GM18868 (cell line): ENCODE results near the gene SGCD.

Experiments
- ATAC-seq: cut with Tn5 transposase; IDR thresholded peaks from one replicate; pipeline ENCODE4 v1.9.1; 2021; ENCODE audit warnings: mild to moderate bottlenecking, moderate library complexity; ENCODE audit not compliant: unreplicated experiment

The SGCD gene

DNA sequence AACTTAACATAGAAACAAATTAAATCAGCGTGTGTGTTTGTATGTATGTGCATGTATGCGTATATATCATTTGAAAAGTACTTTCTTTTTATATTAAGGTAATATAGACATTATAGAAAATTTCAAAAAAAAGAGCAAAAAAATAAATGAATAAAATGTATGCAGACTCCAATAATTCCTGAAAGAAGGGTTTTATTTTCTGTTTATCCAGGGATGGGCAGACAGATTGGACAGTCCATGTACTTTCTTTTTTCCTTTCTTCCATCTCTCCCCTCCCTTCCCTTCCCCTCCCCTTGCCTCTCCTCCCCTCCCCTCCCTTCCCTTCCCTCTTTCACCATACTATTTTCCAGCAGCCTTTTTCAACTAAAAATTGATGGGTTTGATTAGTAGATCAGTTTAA, 123.8 kb downstream of the SGCD start:
- no peak for ATAC-seq

DNA sequence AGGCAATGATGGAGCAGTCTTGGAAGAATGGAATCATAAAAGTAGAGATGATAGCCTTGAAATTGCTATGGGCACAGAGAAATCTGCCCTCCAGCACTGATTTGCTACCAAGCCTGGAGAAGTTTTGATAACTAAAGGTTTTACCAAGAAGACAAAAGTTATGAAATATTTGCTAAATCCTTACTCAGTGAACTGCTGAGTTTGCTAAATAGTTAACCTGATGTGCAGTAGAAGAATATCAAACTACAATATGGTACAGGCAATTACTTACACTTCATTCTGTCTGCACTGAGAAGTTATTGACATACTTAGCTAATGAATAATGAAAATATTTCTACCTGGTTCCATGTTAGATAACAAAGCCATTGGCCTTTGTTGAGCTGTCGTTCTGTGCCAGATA, 124.5 kb downstream of the SGCD start:
- ATAC-seq, result no peak

DNA sequence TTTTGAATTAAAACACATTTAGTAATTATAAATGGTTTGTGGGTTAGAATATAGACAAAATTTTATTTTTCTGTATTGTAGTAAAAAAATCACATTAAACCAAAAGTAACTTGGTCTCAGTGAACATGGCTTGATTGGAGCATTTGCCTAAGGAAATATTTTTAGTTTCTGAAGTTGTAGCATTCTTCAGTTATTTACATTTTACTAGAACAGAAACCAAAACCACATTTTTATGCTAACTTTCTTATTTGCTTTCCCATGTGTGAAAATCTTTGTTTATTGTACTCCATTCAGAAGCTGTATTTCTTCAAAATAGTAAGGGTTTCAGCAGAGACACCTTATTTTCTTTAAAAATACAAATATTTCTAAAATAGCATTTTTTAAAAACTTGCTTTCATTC, 129.9 kb downstream of the SGCD start:
- peak; percentile 43 for ATAC-seq

DNA sequence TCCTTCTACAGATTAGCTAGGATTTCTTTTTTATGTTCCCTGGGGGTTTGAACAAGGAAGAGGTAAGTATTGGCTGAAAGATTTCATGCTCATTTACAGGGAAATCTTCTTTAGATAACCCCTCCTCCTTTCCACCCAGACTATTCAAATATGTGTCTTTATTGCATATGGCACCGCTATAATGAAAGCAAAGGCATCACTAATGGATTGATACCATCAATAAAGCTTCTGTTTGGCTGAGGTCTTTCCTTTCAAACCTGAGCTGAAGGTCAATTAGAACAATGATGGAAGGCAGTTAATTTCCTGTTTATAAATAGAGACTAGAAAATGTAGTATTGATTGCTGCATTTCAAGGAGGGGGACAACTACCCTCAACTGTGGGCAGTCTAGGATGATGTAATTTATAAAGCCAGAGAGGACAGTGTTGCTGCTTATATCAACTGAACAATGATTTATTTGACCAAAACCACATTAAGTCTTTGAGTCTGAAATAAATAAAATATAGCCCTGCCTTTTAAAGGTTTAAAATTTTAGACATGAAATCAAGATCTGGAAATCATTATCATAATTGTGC, 132.9 kb downstream of the SGCD start:
- no peak for ATAC-seq

DNA sequence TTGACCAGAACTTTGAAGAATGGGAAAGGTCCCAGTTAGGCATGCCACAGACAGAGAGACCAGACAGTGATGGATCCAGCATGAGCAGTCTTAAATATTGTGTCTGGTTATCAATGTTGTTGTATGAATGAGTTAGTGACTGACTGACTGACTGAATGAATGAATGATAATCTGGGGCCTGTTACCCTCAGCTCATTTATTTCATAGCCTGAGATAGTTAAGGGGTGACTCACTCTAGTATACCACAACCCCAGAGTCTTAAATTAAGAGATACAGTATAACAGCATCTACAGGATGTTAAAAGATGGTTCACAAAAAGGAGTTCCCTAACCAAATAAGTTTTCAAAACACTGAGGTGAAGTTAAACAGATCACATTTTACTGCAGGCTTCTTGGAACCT, 133.5 kb downstream of the SGCD start:
- no peak for ATAC-seq

DNA sequence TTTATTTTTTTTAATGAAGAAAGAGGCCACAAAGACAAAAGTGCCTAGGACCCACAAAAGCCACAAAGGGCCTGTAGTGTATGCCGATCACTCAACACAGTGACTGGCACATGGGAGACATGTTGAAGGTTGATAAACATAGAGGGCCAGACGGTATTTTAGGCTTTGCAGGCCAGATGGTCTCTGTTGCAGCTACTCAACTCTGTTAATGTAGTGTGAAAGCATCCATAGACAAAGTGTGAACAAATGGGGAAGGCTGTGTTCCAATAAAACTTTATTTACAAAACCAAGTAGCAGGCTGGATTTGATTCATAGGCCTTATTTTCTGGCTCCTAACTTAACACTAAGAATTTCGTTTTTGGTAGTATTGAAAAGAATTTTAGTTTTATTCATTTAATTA, 139.9 kb downstream of the SGCD start:
- no peak for ATAC-seq

DNA sequence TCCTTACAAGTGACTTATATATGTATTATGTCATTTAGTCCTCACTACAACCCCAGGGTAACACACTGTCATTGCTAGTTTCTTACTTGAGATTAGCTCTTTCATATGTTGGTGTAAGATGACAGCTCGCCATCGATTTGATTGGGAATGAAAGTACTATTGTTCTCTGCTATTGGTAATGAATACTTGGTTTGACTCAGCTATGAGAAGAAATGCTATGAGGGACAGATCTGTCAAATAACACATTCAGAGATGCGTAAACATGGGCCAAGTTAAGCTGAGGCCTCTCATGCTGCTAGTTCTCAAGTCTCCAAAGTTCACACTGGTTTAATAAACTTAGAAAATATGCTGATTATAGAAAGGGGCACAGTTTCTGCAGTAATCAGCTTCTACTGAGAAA, 142.7 kb downstream of the SGCD start:
- ATAC-seq, result no peak

DNA sequence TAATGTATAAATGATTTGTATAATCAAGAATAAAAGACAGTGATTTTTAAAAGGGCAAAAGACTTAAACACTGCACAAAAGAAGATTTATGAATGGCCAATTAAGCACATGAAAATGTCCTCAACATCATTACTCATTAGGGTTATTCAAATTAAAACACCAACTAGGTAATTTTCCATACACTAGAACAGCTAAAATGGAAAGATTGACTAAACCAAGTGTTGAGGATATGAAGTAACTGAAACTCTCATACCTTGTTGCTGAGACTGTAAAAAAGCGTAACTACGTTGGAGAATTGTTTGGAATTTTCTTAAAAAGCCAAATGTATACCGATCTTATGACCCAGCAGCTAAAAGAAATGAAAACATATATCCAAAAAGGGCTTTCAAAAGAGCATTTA, 144.9 kb downstream of the SGCD start:
- ATAC-seq, result no peak

DNA sequence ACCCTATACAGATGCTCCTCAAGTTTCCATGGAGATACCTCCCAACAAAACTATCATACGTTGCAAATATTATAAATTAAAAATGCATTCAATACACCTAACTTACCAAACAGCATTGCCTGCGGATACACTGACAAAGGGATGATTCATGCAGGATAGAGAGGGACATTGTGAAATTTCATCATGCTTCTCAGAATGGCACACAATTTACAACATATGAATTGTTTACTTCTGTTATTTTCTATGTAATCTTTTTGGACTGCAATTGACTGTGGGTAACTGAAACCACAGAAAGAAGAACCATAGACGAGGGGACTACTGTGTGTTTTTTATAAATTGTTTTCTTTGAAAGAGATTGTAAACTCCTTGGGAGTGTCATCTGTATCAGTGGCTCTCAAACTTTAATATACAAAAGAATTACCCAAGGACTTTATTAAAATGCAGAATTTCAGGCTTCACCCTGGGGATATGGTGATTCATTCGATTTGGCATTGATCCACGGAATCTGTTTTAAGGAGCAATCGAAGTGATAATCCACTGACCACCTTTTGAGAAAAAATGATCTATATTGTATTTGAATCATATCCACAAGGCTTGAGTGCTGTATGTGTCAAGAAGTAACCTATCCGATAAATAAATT, 146.4 kb downstream of the SGCD start:
- ATAC-seq, result no peak

DNA sequence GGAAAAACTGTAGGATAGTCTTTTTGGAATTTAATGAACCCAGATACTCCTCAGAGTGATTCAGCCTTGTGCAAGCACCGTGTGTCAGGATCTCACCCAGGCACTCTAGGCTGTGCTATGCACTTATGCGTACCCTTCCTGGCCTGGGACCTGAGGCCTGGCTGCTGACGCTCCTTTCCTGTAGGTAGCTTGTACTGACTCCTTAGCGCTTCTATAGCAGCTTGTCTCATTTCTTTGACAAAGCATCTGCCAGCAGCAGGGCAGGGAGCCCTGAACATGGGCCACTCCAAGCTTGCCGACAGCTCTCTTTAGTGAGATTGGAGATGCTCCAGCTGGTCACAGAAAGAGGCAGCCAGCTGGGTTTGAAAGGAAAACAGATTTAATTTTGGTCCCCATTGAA, 147.3 kb downstream of the SGCD start:
- no peak for ATAC-seq

DNA sequence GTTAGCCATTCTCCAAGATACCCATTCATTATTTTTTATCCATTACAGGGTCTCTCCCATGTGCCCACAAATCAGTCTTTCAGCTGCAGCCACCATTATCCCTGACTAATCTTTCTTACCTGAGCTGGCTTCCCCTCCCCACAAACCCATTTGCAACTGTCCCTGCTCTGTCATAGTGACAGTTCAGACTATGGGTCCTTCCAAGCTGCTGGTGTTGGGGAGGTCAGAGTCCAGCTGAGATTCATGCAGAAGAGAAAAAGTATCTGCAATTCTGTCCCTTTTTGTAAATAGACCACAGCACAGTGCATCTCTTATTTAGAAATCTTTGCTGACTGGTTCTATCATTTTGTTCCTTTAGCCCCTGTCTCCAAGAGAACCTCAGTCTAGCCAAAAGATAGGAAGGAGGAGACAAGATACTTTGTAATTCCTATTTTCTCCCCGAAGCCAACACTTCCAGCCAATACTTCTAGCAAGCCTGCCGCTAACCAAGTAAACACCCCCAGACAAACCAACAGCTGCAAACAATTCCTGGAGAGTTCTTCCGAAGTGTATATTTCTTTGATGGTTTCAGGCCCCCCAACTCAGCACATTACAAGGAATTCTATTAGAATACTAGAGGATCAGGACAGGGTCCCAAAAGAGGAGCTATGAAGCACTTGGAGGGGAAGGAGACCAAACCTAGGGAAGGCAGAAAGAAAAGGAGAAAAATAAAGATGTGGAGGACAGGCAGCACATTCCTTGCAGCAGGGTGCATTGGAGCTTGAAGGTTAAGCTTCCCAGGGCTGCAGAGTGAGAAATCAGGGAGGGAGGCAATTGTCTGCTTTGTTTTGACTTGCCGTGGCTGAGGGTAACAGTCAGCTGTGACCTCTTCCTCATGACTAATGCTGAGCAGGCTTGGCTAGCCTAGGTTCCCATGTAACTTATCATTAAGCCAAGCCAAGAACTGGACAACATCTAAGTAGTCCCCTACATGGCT, 148.5 kb downstream of the SGCD start:
- ATAC-seq, result no peak

DNA sequence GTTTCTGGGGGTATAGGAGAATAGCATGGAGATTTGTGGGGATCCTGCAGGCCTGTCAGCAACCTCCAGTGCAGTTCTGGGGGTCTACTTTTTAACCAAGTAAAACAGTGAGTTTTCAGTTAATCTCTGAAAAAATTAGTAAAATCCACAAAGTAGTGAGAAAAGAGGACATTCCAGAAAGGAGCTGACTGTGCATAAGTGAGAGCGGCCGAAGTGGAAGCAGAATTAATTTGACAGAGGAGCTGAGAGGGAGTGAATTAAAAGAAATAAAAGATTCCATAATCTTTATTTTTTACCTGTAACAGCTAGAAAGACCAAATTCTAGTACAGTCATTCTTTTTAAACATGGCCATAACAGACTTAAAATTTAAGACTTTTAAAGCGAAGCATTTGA, 149.2 kb downstream of the SGCD start:
- no peak for ATAC-seq

DNA sequence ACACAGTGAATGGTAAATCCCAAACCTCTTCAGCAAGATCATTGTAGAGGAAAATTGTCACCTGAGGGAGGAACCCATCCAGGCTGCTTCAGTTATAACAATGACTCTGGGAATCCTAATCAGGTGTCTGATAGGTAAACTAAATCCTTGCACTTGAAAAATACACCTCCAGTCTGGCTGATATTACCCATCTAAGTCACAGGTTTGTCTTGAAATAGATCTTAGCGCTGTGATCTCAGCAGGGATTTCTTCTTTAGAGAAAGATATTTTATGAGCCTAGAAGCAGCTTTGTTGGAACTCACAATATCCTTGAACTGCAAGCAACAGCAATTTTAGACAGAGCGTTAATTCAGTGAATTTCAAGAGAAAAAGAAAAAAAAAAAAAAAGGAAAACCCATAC, 149.7 kb downstream of the SGCD start:
- ATAC-seq, result no peak

DNA sequence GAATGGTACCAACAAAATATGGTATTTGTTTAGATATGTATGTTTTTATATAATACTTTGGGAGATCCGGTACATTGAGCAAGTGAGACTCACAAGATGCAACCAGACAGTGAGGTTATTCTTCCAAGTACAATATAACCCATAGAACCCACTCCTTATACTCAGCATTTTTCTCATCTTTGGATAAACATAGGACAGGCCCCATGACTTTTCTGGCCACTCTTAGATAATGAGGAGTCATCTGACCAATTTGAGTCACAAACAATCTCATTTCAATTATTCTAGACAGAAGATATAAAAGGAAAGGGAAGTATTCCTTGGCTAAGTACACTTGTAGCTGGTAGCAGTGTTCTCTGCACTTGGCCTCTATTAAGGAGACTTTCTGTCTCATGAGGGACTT, 150.2 kb downstream of the SGCD start:
- ATAC-seq, result no peak

DNA sequence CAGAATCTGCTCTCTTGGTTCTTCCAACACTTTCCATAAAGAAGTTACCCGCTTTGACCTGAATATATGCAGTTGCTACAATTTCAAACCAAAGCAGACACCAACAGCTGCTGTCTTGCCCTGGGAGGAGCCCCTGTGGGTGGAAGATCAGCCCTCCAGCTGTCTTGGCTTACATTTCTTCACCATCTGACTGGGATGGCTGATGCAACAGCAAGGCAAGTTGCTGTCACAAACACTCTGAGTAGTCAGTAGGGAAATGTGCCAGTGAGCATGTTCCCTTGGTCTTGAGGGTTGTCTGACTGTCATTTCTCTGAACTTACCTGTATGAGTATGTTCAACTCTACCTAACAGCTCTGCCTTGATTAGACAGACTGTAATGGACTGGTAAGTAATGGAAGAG, 152.9 kb downstream of the SGCD start:
- ATAC-seq, result peak; percentile 36

DNA sequence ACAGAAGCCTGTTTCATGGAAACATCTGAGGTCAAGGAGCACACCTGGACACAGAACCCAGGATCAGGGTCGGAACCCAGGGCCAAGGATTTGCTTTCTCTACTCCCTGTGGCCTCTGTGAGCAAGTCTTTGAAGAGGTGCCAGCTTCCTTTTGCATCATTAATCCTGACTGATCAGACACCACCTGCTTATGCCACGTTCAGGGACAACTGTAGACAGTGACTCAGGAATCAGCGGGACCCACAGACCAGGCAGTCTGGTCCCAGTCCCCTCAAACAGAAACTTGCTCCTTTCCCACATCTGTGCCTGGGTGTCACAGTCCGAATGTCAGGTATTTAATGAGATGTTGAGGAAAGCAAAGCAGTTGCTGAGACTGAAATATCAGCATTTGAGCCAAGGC, 154.8 kb downstream of the SGCD start:
- ATAC-seq, result no peak

DNA sequence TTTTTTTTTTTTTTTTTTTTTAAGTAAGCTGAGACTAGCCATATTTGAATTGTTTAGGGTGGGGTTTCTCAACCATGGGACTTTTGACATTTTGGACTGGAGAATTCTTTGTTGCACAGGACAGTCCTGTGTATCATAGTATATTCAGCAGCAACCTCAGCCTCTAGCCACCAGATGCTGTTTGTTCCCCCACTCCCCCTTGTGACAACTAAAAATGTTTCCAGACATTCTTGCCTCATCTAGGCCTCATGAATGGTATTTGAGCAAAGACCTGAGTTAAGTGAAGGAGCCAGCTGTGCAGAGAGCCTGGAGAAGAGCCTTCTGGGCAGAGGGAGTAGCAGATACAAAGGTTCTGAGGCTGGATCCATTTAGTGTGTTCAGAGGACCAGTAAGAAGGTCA, 155.9 kb downstream of the SGCD start:
- no peak for ATAC-seq

DNA sequence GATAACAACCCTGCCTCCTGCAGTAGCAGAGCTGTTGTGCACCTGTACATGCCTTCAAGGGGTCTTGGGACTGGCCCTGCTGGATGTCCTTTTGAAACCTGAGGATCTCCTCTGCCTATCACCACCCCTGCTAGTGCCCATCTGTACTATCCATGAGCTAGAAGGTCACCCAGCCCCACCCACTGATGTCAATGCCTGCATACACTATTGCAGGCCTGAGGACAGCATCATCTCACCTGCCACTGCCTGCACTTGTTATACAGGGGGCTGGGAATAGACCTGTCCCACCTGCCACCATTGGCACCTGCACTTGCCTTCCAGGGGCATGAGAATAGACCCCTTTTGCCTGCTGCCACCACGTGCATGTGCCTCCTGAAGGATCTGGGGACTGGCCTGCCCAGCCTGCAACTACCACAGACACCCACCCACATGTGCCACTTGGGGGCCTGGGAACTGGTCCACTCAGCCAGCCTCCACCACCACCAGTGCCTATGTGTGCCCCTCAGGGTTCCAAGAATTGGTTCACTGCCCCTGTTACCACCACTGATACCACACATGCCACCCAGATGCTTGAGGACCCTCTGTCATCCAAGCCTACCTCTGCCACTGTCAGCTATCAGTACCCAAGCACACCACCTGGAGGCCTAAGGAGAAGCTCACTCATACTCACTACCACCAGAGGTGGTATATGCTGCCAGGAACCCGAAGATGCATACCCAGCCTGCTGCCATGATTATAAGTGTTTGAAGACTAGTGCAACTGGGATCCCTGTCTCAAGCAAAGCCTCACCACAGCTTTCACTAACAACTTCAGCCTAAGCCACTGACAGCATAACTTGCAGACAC, 159.7 kb downstream of the SGCD start:
- no peak for ATAC-seq

DNA sequence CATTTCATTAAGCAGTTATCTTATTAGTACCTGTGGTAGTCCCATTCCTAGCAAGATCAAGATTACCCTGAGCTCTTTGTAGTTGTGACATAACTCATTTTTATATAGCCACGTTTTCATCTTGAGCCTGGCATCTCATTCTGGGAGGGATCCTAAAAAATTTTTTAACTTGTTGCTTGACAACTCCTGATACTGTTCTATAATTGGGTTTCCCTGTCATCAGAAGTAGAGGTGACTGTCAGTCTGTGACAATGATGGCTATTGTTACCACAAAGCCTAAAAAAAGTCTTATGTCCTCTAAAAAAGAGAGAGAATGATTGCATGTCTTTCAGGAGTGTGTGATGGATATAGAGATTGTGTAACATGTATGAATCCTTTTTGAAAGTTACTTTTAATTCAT, 164.8 kb downstream of the SGCD start:
- ATAC-seq, result no peak

DNA sequence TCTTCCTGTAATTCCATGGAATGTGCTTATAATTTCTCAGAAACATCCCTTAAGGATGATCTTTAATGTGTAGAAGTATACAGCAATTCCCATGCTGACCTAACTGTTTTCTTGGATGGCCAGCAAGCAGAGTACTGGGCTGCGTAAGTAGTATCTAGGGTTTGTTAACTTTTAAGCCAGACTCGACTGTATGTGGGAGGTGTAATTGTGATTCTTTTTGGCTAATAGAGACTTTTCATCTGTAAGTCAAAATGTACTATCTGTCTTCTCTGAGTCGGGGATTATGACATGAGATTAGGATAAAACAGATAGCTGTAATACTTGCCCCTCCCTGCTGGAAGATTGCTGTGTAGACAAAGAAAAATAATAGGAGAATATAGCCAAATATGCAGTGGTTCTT, 169.3 kb downstream of the SGCD start:
- ATAC-seq, result no peak

DNA sequence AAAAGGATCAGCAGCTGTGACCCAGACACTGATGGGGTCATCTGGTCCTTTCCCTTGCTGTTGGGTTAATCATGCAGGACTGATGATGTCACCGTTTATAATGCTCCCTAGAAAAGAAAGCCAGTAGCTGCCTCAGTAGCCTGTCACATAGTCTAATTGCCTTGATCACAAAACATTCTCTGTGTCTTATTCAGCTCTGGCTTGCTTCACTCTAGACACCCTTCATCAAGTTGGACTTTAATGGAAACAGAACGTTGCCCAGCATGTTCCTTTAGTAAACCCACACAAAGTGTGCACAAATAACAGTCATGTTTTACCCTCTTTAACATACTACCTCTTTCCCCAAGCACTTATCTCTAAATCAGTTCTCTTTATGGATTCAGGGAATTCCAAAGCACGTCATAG, 170.8 kb downstream of the SGCD start:
- peak; percentile 55 for ATAC-seq
